HG02973 (cell line): ENCODE measurements around the gene SEPTIN10.
"Not testable (repeated sequence)": the region's sequence is repeated elsewhere in the genome, so short reads cannot be mapped to it uniquely, and the experiment has no call there.

Source experiments
- ATAC-seq: cut with Tn5 transposase; IDR thresholded peaks from one replicate; pipeline ENCODE4 v1.9.1; 2021; ENCODE audit warnings: moderate library complexity; ENCODE audit not compliant: unreplicated experiment

The SEPTIN10 gene

DNA sequence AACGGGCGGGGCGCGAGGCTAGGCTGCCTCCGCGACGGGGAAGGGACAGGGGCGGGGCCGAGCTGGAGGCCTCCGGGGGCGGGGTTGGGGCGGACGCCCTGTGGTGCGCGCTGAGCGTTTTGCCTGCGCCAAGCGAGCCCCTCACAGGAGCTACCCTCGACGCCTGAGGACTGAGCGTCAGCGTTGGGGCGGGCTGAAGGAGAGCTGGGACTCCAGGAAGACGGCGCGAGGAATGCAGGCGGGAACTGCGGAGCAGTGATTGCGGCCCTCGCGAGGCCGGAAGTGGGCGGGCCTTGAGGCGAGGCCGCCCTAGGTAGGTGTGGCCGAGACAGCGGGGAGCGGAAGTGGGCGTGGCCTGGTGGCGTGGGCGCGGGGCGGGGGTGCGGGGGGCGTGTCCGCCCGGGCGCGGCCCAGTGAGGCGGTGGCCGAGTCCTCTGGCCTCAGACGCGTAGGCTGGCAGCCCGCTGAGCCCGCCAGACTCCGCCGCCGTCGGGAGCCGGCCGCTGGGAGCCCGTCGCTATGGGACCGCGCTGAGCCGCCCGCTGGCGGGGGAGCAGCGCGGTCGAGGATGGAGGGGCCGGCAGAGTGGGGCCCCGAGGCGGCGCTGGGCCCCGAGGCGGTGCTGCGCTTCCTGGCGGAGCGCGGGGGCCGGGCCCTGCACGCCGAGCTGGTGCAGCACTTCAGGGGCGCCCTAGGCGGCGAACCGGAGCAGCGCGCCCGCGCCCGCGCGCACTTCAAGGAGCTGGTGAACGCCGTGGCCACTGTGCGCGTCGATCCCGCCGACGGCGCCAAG, at the start of gene SEPTIN10, which contains the start of gene SOWAHC:
Gene SEPTIN10, minus strand, starts transcription at position 45 of the 793 bp plus-strand sequence. CDS start 139 bp downstream, outside the sequence.
Gene SOWAHC, plus strand, starts transcription at position 443 of the 793 bp plus-strand sequence. Its CDS starts 126 bp downstream, at position 569.
- peak; percentile 84 for ATAC-seq

DNA sequence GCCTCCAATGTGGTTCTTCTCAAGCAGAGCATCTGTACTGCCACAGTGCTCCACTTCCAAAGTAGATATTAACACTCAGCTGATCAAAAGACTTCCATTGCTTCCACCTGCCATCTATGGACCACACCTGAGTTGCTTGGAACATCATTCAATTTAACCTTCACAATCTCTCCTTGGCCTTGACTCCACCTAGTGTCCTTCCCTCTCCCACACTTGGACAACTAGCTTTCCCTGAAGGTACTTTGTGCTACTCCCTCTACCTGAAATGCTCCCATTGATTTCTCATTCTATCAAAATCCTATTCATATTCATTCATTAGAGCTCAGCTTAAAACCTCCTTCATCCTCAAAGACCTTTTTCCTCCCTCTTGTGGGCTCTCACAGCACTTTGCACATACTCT, 49.1 kb upstream of the SEPTIN10 start:
- no peak for ATAC-seq

DNA sequence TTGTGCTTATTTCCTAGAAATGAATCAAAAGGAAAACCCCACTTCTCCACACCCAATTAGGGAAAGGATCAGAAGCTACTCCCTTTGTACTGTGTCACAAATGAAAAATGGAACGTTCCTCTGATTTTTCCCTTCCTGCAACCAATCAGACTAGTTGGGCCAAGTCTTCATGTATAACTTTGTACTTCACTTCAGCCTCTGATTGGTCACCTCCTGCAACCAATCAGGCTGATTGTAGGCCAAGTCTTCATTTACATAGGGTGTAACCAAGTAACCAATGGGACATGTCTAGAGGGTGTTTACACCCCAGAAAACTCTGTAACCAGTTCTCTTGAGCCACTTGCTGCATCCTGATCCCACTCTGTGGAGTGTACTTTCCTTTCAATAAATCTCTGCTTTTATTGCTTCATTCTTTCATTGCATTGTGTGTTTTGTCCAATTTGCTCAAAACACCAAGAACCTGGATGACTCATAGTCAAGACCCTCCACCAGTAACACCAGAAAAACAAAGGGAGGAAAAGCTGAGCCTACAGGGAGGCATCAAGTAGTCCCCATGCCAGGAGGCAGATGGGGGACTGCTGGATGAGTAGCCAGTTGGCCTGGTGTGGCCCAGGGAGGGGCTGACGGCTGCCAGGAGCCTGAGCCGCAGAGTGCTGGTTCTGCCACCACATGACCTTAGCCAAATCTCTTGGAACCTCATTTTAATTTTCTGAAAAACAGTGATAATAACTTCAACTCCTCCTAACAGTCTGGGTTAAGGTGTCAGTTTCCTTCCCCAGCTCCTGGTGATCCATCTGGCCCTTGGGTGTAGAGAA, 46.5 kb upstream of the SEPTIN10 start:
- no peak for ATAC-seq

DNA sequence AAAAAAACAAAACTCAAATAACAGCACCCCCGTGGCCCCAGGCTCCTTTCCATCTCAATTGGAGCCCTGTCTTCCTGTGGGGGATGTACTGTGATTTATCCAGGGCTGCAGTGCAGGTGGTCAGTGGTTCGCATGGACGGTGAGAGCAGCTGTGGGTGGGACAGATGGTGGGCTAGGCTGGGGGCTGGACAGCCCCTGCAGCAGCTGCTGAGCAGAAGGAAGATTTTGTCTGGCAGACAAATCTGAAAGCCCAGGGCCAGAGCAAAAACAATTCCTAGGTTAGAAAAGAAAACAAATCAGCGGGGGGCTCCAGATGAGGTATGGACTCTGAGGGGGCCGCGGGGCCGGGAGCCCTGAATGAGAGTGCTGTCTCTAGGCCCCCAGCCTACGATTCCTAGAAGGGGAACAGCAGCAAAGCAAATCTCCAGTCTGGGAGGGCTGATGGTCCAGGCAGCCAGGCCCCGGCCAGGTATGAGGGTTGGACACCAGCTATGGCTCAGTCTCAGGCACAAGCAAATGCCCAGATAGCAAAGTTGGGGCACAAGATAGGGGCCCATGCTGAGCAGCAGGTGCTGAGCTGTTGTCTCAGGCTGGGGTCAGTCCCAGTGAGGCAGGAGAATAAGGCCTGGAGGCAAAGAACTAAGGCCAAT, 45.8 kb upstream of the SEPTIN10 start:
- no peak for ATAC-seq

DNA sequence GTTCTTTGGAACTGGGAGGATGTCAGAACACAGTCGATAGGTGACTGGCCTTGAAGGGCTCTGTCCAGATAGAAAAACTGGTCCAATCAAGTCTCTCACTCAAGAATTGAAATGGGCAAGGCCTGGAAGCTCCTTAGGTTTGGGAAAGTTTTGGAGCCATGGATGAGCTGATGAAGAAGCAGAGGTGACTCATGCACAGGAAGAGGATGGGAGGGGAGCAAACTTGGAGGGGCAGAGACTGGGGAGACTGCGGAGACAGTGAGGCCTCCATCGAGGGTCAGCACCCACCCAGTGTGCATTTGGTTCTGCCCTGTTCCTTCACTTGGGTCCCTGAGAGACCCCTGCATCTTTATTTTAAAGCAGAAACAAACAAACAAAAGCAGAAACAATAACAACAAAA, 41.5 kb upstream of the SEPTIN10 start:
- ATAC-seq: no peak

DNA sequence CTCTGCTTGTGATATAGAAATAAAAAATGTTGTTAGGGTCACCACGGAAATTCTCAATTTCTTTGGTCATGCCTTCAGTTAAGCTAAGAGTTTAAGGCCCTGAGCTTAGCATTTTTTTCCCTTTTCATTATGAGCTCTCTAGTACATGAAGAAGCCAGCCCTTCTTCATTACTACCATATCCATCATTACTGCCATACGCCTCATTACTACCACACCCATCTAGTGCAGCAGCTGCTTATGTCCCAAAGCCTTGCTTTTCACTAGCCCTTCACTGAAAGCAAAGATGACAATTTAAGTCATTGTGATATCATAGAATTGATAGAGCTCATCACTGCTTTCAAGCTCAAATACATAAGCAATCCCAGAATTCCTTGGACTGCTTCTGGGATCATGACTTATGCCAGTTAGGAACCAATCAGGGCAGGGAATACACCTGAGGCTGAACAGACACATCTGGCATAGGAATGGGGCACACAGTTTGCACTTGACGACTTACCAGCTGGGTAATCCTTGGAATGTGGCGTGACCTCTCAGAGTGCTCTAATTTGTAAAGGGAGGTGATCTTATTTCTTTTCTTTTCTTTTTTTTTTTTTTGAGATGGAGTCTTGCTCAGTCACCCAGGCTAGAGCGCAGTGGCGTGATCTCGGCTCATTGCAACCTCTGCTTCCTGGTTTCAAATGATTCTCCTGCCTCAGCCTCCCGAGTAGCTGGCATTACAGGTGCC, 40.7 kb upstream of the SEPTIN10 start:
- ATAC-seq: no peak

DNA sequence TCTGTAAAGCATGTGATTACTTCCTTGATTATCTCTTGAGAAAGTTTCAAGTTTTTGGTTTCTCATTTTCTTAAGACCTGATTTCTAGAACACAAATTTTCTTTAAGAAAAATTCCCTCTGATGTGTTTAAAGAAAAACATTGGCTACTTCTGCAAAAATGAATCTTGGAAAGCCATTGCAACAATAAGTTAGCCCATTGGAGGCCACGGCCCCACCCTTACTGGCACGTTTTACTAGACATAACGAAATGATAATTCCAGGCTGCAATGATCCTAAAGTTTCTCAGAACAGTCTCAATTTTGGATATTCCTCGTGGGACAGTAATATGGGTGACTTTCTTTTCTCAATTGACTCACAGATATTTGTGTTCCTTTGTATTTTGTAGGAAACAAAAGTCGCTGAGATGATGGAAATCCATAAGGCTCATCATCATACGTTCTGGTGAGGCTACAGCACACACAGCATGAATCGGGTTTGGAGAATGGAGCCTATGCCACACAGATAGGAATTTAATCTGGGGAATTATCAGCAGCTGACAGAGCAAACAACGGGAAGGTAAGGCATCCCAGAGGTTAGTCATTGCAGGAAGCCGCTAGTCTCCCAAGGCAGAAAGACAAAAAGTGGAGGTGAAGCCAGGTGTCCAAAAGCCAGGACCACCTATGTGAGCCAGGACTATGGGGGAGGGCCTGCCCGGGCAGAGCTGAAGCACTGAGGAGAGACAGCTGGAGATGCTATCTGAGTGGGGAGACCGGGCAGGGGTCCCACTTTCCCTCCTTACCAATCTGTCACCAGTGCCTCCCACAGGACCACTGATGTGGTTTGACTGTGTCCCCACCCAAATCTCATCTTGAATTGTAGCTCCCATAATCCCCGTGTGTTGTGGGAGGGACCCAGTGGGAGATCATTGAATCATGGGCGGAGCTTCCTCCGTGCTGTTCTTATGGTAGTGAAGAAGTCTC, 36.2 kb upstream of the SEPTIN10 start:
- no peak for ATAC-seq

DNA sequence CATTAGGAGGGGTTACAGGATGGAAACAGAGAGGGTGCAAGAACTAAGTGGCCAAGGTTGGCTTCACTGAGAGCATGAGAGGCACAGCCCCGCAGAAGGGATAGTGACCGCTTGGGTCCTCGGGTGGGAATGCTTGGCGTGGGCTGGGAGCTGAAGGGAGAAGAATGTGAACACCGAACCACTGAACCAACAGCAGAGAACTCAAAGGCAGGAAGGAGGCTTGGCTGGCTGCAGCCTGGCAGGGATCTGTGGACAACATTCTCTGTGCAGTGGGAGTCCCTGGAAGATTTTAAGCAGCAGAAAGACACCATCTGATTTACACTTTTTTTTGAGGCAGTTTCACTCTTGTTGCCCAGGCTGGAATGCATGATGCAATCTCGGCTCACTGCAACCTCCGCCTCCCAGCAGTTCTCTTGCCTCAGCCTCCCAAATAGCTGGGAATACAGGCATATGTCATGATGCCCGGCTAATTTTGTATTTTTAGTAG, 34.3 kb upstream of the SEPTIN10 start:
- ATAC-seq: no peak

DNA sequence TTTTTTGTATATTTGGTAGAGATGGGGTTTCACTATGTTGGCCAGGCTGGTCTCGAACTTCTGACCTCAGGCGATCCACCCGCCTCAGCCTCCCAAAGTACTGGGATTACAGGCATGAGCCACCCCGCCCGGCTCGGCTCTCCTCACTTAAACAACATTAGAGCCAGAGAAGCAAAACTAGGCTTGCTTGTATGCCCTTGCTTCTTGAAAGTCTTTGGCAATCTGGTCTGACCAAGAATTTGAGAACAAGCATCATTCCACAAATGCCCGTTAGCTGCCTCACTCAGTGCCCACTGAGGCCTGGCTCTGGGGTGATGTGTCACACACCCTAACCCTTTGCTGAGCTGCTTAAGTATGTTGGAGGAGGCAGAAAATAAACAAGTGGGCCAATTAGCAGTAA, 33.9 kb upstream of the SEPTIN10 start:
- ATAC-seq: no peak

DNA sequence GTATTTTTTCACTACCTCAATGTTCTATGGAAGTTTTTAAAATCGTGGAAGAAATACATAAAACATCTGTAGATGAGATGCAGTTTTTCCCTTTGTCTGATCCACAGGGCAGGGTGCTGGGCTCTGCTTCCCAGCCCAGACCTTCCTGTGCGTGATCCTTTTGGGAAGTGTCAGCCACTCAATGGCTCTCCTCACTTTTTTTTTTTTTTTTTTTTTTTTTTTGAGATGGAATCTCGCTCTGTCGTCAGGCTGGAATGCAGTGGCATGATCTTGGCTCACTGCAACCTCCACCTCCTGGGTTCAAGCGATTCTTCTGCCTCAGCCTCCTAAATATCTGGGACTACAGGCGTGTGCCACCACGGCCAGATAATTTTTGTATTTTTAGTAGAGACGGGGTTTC, 33.2 kb upstream of the SEPTIN10 start:
- no peak for ATAC-seq

DNA sequence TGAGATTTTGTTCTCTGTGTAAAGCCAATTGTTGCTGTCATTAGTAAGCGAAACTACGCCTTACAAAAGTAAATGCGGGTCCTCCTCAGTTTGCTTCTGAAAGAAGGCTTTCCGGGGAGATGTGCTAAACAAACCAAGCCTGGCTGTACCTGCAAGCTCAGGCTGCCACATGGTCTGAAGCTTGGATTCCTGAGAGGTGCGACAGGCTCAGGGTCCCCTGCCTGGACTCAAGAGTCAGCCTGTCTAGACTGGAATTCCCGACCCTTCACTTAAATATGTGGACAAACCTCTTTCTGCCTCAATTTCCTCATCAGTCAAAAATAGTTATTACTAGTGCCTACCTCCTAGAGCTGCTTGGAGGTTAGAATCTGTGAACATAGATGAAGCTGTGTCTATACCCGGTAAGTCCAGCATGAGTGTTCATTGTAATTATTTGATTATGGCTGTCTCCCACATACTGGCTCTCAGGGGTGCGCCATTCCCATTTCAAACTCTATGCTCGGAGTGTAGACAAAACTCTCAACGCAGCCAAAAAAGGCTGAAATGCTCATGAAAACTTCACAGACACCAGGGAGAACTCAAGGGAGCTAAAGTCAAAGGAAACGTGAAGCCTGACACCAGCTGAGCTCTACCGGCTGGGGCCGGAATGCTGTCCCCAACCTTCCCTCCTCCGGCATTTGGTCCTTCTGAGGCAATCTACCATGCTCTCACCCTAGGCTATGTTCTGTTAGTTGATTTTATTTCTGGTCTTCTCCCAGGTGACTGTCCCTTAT, 31.8 kb upstream of the SEPTIN10 start:
- ATAC-seq: no peak

DNA sequence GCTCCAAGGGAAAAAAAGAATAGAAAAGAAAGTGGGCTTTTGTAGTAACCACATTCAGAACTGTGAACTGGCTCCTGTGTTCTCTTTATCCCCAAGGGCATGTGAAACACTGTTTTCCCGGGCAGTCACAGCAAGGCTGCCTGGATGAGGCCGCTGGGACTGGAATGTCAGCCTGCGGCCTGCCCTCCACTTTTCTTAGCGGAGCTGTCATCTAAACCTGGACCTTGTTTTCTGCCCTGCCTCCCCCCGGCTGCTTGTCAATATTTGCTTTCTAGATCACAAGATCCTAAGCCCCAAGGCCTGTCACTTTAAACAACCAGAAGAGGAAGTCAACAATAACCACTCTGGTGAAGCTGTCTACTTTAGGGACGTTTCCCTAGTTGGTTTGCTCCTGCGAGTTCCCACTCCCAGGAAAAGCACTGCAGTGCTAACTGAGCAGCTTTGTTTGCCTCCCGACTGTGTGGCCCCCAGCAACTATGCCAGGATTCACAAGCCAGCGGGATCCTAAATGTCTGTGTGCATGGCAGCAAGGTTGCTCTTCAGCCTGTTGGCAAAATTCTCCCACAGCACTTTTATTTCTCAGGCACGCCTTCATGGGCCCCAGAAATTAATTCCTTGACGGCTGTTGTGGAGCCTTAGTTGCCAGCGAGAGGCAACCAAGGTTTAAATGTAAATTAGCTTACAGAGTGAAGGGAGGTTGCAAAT, 31.0 kb upstream of the SEPTIN10 start:
- no peak for ATAC-seq

DNA sequence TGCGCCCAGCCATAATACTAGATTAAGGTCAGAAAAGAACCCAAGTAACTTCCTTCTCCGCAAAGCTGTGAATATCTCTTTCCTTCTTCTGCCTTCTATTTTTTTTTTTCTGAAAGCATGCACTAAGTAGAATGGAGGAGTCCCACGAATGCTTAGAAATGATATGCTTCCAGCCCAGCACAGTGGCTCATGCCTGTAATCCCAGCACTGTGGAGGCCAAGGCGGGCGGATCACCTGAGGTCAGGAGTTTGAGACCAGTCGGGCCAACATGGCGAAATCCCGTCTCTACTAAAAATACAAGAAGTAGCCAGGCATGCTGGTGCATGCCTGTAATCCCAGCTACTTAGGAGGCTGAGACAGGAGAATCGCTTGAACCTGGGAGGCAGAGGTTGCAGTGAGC, 26.2 kb upstream of the SEPTIN10 start:
- ATAC-seq: not testable (repeated sequence)

DNA sequence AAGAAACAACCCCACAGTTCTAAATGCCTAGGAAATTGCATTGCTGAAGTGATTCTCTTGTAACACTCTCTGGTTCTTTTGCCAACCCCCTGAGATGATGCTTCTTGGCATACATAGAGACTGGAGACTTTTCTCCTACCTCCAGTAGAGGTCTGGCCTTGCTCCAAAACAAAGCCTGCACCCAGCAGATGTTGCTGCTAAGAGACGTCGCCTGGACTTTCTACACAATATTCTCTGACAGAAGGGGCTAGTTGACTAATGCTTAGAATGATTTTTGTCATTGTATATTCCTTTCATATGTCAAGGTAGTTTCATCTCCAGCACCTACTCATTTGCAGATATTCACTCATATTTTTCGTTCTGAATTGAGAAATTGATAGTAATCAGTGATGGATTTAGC, 25.0 kb upstream of the SEPTIN10 start:
- peak; percentile 45 for ATAC-seq

DNA sequence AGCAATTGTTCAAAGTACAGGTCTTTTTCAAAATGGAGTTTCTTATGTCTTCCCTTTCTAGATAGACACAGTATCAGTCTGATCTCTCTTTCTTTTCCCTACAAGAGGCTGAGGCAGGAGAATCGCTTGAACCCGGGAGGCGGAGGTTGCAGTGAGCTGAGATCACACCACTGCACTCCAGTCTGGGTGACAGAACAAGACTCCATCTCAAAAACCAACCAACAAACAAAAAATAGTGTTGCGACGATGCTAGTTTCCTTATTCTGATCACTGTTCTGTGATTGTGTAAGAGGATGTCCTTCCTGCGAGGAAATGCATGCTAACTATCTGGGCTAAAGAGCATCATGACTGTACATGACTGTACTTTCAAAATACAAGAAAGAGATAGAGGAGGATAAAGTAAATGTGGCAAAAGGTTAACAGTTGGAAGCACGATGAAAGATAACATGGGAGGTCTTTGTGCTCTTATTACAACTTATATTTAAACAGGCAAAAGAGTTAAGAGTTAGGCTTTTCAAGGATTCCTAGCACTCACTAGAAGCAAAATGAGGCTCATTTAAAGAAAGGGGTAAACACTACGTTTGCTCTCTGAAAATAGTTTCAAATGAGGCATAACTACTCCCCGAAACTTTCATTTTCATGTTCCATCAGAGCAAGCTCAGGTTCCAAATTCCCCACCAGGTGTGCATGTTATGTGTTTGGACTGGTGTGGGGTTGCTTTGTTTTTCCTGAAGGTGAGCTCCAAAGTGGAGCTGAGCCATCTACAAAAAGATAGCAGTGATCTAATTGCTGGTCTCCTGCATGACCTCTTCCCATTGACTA, 24.2 kb upstream of the SEPTIN10 start:
- ATAC-seq: peak; percentile 71

DNA sequence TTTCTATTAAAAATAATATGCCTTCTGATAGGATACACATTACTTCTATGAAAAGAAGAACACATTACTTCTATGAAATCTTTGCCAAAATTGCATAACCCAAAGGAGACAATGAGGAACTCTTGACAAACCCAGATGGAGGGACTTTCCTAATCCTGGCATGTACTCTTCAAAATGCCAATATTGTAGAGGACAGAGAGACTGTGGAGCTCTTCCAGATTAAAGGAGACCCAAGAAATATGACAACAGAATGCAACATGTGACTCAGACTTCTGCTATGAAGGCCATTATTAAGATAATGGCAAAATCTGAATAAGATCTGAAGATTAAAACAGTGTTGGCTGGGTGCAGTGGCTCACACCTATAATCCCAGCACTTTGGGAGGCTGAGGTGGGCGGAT, 22.6 kb upstream of the SEPTIN10 start:
- no peak for ATAC-seq
